MCF 10A (cell line): Measurements from ENCODE around the gene ZFP64. TPM values are rescaled to one million over a fixed set of nuclear protein-coding genes. Genes with fewer than 3 reads are reported as not detected.

Source experiments
- BruUV-seq: library from RNA; stranded (reverse); fragments of 400-500 nt; replicated peaks from 2 replicates; lab custom pipeline; 2021; lab: Mats Ljungman, UMichigan
- CTCF ChIA-PET: fragments of 300-600 bp; sonication (Branson Sonifier 250); formaldehyde crosslinking; extraction: SDS; loops from one replicate; lab custom pipeline; 2021; ENCODE audit warnings: antibody characterized with exemption, inconsistent platforms; lab: Yijun Ruan, JAX
- POLR2A ChIA-PET: fragments of 300-600, 350-650 bp; sonication (Branson Sonifier 250); formaldehyde crosslinking; extraction: SDS; loops from one replicate; lab custom pipeline; 2020; ENCODE audit warnings: antibody characterized with exemption, inconsistent platforms; lab: Yijun Ruan, JAX
- DNase-seq: peaks from one replicate; pipeline ENCODE4 v3.0.0-alpha.2; 2018; ENCODE audit not compliant: unreplicated experiment
- H3K27ac Mint-ChIP-seq: one replicate; pipeline ENCODE4 v1.8.0; 2022; ENCODE audit warnings: mild to moderate bottlenecking, low read depth, mixed read lengths; ENCODE audit not compliant: unreplicated experiment
- H3K27me3 Mint-ChIP-seq: one replicate; pipeline ENCODE4 v1.8.0; 2022; ENCODE audit warnings: mixed read lengths; ENCODE audit not compliant: insufficient read depth, unreplicated experiment
- H3K36me3 Mint-ChIP-seq: one replicate; pipeline ENCODE4 v1.8.0; 2022; ENCODE audit warnings: mild to moderate bottlenecking, moderate library complexity, mixed read lengths; ENCODE audit not compliant: insufficient read depth, unreplicated experiment
- H3K4me1 Mint-ChIP-seq: one replicate; pipeline ENCODE4 v1.8.0; 2022; ENCODE audit warnings: mixed read lengths; ENCODE audit not compliant: insufficient read depth, unreplicated experiment
- H3K4me3 Mint-ChIP-seq: one replicate; pipeline ENCODE4 v1.8.0; 2022; ENCODE audit warnings: mild to moderate bottlenecking, moderate library complexity, mixed read lengths; ENCODE audit not compliant: unreplicated experiment
- H3K9me3 Mint-ChIP-seq: one replicate; pipeline ENCODE4 v1.8.0; 2022; ENCODE audit warnings: mixed read lengths; ENCODE audit not compliant: unreplicated experiment
- intact Hi-C: fragments of 100-400 bp; cut with micrococcal nuclease; formaldehyde crosslinking; loops from 2 replicates; pipeline ENCODE4 v1.14.1; 2022
- total RNA-seq: library from RNA; stranded (reverse); gene quantifications from 2 replicates; pipeline ENCODE4 v1.2.3, GENCODE V29; 2022
- TF ChIP-seq, protein P1 (sequence below): fragments of 200-600 bp; IDR thresholded peaks from one replicate; pipeline ENCODE4 v1.8.0; 2022; ENCODE audit warnings: antibody characterized with exemption, mild to moderate bottlenecking; ENCODE audit not compliant: unreplicated experiment

The ZFP64 gene
- total RNA-seq, 1 experiment from 2014 or later = 13.0 TPM

GRCh38 chr20:52160621-52161204 is 30.9 kb downstream of the ZFP64 start:
- TF ChIP-seq, protein P1, sequence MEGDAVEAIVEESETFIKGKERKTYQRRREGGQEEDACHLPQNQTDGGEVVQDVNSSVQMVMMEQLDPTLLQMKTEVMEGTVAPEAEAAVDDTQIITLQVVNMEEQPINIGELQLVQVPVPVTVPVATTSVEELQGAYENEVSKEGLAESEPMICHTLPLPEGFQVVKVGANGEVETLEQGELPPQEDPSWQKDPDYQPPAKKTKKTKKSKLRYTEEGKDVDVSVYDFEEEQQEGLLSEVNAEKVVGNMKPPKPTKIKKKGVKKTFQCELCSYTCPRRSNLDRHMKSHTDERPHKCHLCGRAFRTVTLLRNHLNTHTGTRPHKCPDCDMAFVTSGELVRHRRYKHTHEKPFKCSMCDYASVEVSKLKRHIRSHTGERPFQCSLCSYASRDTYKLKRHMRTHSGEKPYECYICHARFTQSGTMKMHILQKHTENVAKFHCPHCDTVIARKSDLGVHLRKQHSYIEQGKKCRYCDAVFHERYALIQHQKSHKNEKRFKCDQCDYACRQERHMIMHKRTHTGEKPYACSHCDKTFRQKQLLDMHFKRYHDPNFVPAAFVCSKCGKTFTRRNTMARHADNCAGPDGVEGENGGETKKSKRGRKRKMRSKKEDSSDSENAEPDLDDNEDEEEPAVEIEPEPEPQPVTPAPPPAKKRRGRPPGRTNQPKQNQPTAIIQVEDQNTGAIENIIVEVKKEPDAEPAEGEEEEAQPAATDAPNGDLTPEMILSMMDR = no peak
- DNase-seq = no peak
- Mint-ChIP-seq H3K9me3 (no peaks in the 10 kb centered on the region), H3K27me3 (no peaks in the 10 kb centered on the region), H3K36me3 (peaks cover 86% of the 10 kb centered on the region), H3K27ac (no peak overlapping the region), H3K4me3 (no peak overlapping the region), H3K4me1 (no peaks in the 10 kb centered on the region)
- intact Hi-C loops = no loop called here
- no TSS peak for BruUV-seq
- ChIA-PET POLR2A (interaction anchor here (1.3 kb wide), 1 partner anchor 10 kb away, joined by 6 read pairs; no protein-coding TSS in a partner anchor), CTCF (interaction anchor here (0.5 to 5.9 kb wide), 7 partner anchors 8 to 1387 kb away, joined by 3 to 28 read pairs (median 7); no protein-coding TSS in a partner anchor)

- TF ChIP-seq, protein P1 = no peak
- Mint-ChIP-seq H3K36me3 (peaks cover 82% of the 10 kb centered on the region), H3K4me3 (no peak overlapping the region), H3K27ac (no peak overlapping the region), H3K27me3 (no peaks in the 10 kb centered on the region), H3K4me1 (no peaks in the 10 kb centered on the region), H3K9me3 (no peaks in the 10 kb centered on the region)
- BruUV-seq = no TSS peak
- CTCF ChIA-PET = interaction anchor here (0.5 to 5.9 kb wide), 7 partner anchors 8 to 1935 kb away, joined by 3 to 28 read pairs (median 7); no protein-coding TSS in a partner anchor
- intact Hi-C loops = no loop called here
- DNase-seq = no peak
- POLR2A ChIA-PET = interaction anchor here (1.3 kb wide), 1 partner anchor 10 kb away, joined by 6 read pairs; no protein-coding TSS in a partner anchor
Observed at GRCh38 chr20:52160049-52160570, 31.5 kb downstream of the ZFP64 start.

GRCh38 chr20:52154575-52154974 is 37.0 kb downstream of the ZFP64 start:
- TF ChIP-seq, protein P1 = no peak
- Mint-ChIP-seq H3K27ac (no peak overlapping the region), H3K9me3 (no peaks in the 10 kb centered on the region), H3K27me3 (no peaks in the 10 kb centered on the region), H3K36me3 (peaks cover 51% of the 10 kb centered on the region), H3K4me3 (no peak overlapping the region), H3K4me1 (no peaks in the 10 kb centered on the region)
- intact Hi-C loops = no loop called here
- no TSS peak for BruUV-seq
- ChIA-PET CTCF (interaction anchor here (0.7 to 5.1 kb wide), 7 partner anchors 11 to 1393 kb away, joined by 3 to 43 read pairs (median 5); no protein-coding TSS in a partner anchor), POLR2A (no interaction called here)
- DNase-seq = no peak

GRCh38 chr20:52153896-52154295 is 37.7 kb downstream of the ZFP64 start:
- BruUV-seq = no TSS peak
- CTCF ChIA-PET = interaction anchor here (0.8 to 5.1 kb wide), 8 partner anchors 10 to 1394 kb away, joined by 4 to 43 read pairs (median 6); no protein-coding TSS in a partner anchor
- Mint-ChIP-seq H3K4me1 (no peaks in the 10 kb centered on the region), H3K27me3 (no peaks in the 10 kb centered on the region), H3K36me3 (peaks cover 54% of the 10 kb centered on the region), H3K9me3 (no peaks in the 10 kb centered on the region), H3K27ac (no peak overlapping the region), H3K4me3 (no peak overlapping the region)
- TF ChIP-seq, protein P1 = no peak
- POLR2A ChIA-PET = no interaction called here
- DNase-seq = no peak
- intact Hi-C loops = no loop called here
